ENCODE results near the gene SARDH.
A peak's percentile ranks its signal among the peaks of the same experiment; 100 is the strongest.

SARDH gene

GRCh38 chr9:133737774-133738639 lies at the start of gene SARDH:
Gene SARDH (minus strand): TSS chr9:133738352. CDS start chr9:133734173, 4,179 bp downstream.
- DNase-seq = peak; percentile 27

- DNase-seq = no peak
Observed at GRCh38 chr9:133787754-133788025, 49.5 kb upstream of the SARDH start.

- DNase-seq = no peak
Observed at GRCh38 chr9:133786907-133787753, 49.0 kb upstream of the SARDH start.

- no peak for DNase-seq
Observed at GRCh38 chr9:133786371-133786753, 48.2 kb upstream of the SARDH start.

- no peak for DNase-seq
Observed at GRCh38 chr9:133785753-133786370, 47.7 kb upstream of the SARDH start.

- DNase-seq = no peak
Observed at GRCh38 chr9:133784731-133785561, 46.8 kb upstream of the SARDH start.

- no peak for DNase-seq
Observed at GRCh38 chr9:133783331-133783731, 45.2 kb upstream of the SARDH start.

- peak; percentile 51 for DNase-seq
Observed at GRCh38 chr9:133782157-133783130, 44.3 kb upstream of the SARDH start.

- no peak for DNase-seq
Observed at GRCh38 chr9:133781828-133782135, 43.6 kb upstream of the SARDH start.

GRCh38 chr9:133780962-133781827 lies 43.0 kb upstream of the SARDH start:
- no peak for DNase-seq

- no peak for DNase-seq
Observed at GRCh38 chr9:133780404-133780945, 42.3 kb upstream of the SARDH start.

- DNase-seq = no peak
Observed at GRCh38 chr9:133779516-133780403, 41.6 kb upstream of the SARDH start.

GRCh38 chr9:133779081-133779480 lies 40.9 kb upstream of the SARDH start:
- DNase-seq = no peak

- DNase-seq = no peak
Observed at GRCh38 chr9:133778336-133779013, 40.3 kb upstream of the SARDH start.

GRCh38 chr9:133777871-133778270 lies 39.7 kb upstream of the SARDH start:
- DNase-seq = no peak

- DNase-seq = no peak
Observed at GRCh38 chr9:133777068-133777791, 39.1 kb upstream of the SARDH start.

- no peak for DNase-seq
Observed at GRCh38 chr9:133775951-133776905, 38.1 kb upstream of the SARDH start.

Data from stimulated activated naive CD4-positive, alpha-beta T cell treated with Interleukin-2 at 50 U/mL for 16 hours (primary cell).